HepG2 (cell line): ENCODE results near the gene ZNRF3. TPM values are rescaled to one million over a fixed set of nuclear protein-coding genes. Genes with fewer than 3 reads are reported as not detected.

Source experiments
- E2F5 ChIP-seq: sonication (generic); formaldehyde crosslinking; conservative IDR thresholded peaks from 2 replicates; pipeline ENCODE4 v1.4.0; 2020; ENCODE audit warnings: missing genetic modification reagents
- KAT7 ChIP-seq: IDR thresholded peaks from 2 replicates; pipeline ENCODE4 v1.6.1; 2018; ENCODE audit warnings: borderline replicate concordance, missing compliant biosample characterization
- KDM5B ChIP-seq: sonication (generic); formaldehyde crosslinking; IDR thresholded peaks from 2 replicates; pipeline ENCODE4 v1.4.0; 2020; ENCODE audit warnings: missing genetic modification reagents, mild to moderate bottlenecking, borderline replicate concordance
- KMT2B ChIP-seq: IDR thresholded peaks from 2 replicates; pipeline ENCODE4 v1.6.1; 2016; ENCODE audit warnings: missing genetic modification reagents, missing compliant biosample characterization
- NFIC ChIP-seq: IDR thresholded peaks from 2 replicates; pipeline ENCODE4 v1.6.1; 2012; ENCODE audit warnings: mild to moderate bottlenecking, low read length, inconsistent platforms
- NR2F6 ChIP-seq, 2 experiments: IDR thresholded peaks; 2 replicates each; pipeline ENCODE4 v1.6.1; 2016; ENCODE audit warnings: antibody characterized with exemption in 1 of 2, mild to moderate bottlenecking in 1 of 2
- PHF8 ChIP-seq: sonication (generic); formaldehyde crosslinking; IDR thresholded peaks from 2 replicates; pipeline ENCODE4 v1.5.0; 2020; ENCODE audit warnings: missing genetic modification reagents
- RBFOX2 ChIP-seq: fragments of 200-400 bp; formaldehyde crosslinking; IDR thresholded peaks from 2 replicates; pipeline ENCODE4 v1.6.1; 2017; ENCODE audit warnings: low read depth, mild to moderate bottlenecking, low read length
- YEATS4 ChIP-seq: sonication (generic); formaldehyde crosslinking; IDR thresholded peaks from 2 replicates; pipeline ENCODE4 v1.4.0; 2020; ENCODE audit warnings: missing genetic modification reagents, borderline replicate concordance
- ZBTB2 ChIP-seq: sonication (generic); formaldehyde crosslinking; IDR thresholded peaks from 2 replicates; pipeline ENCODE4 v1.8.0; 2022; ENCODE audit warnings: low read depth, missing genetic modification reagents
- ZBTB37 ChIP-seq: sonication (generic); formaldehyde crosslinking; IDR thresholded peaks from 2 replicates; pipeline ENCODE4 v1.4.0; 2020; ENCODE audit warnings: mild to moderate bottlenecking, missing genetic modification reagents
- ZBTB40 ChIP-seq, 2 experiments: fragments of 450-650 bp in 1 of 2; sonication (generic) in 1 of 2; formaldehyde crosslinking in 1 of 2; IDR thresholded peaks; 2 replicates each; pipeline versions ENCODE4 v1.6.1 to v1.8.0; 2016 to 2022; ENCODE audit warnings: antibody characterized with exemption in 1 of 2, mild to moderate bottlenecking in 1 of 2, missing genetic modification reagents in 1 of 2
- ZFP41 ChIP-seq: sonication (generic); formaldehyde crosslinking; IDR thresholded peaks from 2 replicates; pipeline ENCODE4 v1.4.0; 2020; ENCODE audit warnings: mild to moderate bottlenecking, missing genetic modification reagents, borderline replicate concordance
- ZMYM4 ChIP-seq: sonication (generic); formaldehyde crosslinking; IDR thresholded peaks from 2 replicates; pipeline ENCODE4 v1.8.1; 2023; ENCODE audit warnings: mild to moderate bottlenecking, missing genetic modification reagents
- ZNF337 ChIP-seq: sonication (generic); formaldehyde crosslinking; IDR thresholded peaks from 2 replicates; pipeline ENCODE4 v1.5.1; 2020; ENCODE audit warnings: missing genetic modification reagents, low read depth, mild to moderate bottlenecking, borderline replicate concordance
- ZNF350 ChIP-seq: sonication (generic); formaldehyde crosslinking; IDR thresholded peaks from 2 replicates; pipeline ENCODE4 v1.4.0; 2020; ENCODE audit warnings: mild to moderate bottlenecking, low read depth, missing genetic modification reagents, borderline replicate concordance
- polyA plus RNA-seq, 8 experiments: library from polyadenylated mRNA; depleted of rRNA in 3 of 8; stranded (reverse) in 7 of 8; unstranded in 1 of 8; fragments of >200 nt; fragmentation: Illumina TruSeq in 4 of 8; extraction: Trizol in 4 of 8; gene quantifications; 2 replicates each; pipeline versions ENCODE4 v1.2.1 to v1.2.3, GENCODE V29; 2011 to 2016; ENCODE audit warnings: low read depth in 4 of 8, missing spikeins in 1 of 8, mixed read lengths in 1 of 8; ENCODE audit not compliant: insufficient read depth in 1 of 8
- total RNA-seq, 5 experiments: library from RNA; depleted of rRNA; stranded (reverse); fragments of >200 nt; fragmentation: Illumina TruSeq; extraction: Trizol; gene quantifications; 2 replicates each; pipeline ENCODE4 v1.2.3, GENCODE V29; 2016; ENCODE audit warnings: low read depth in 1 of 5

Gene ZNRF3
- total and polyA plus RNA-seq, 2 of the 13 experiments (the other 11 are each of a cell fraction or from before 2014, with no cell fraction given): 20.3 to 36.7 TPM

- peak; percentile 74 for TF ChIP-seq NR2F6 (IDR thresholded peaks at IDR 0.05)
- TF ChIP-seq NR2F6 (CRISPR knock-in tag; IDR thresholded peaks at IDR 0.05): peak; percentile 69
- no peak for TF ChIP-seq ZNF337
- 0 out of 2 replicates have a peak, but pooled peaks have one; percentile 30 for TF ChIP-seq NFIC
- no peak for TF ChIP-seq ZBTB40 (IDR thresholded peaks at IDR 0.05)
- TF ChIP-seq ZBTB40 (CRISPR knock-in tag; IDR thresholded peaks at IDR 0.05): no peak
- no peak for TF ChIP-seq ZBTB37 (CRISPR knock-in tag)
- no peak for TF ChIP-seq E2F5
- TF ChIP-seq YEATS4 (CRISPR knock-in tag): 0 out of 2 replicates have a peak, but pooled peaks have one; percentile 28
- no peak for TF ChIP-seq KAT7 (CRISPR knock-in tag)
- no peak for TF ChIP-seq KDM5B
- TF ChIP-seq ZMYM4 (CRISPR knock-in tag): no peak
- TF ChIP-seq ZFP41 (CRISPR knock-in tag): no peak
- peak; percentile 53; the same call in 1 of the 2 replicates for TF ChIP-seq RBFOX2
- TF ChIP-seq KMT2B (CRISPR knock-in tag): no peak
- TF ChIP-seq ZNF350 (CRISPR knock-in tag): no peak
- TF ChIP-seq ZBTB2: no peak
- no peak for TF ChIP-seq PHF8 (CRISPR knock-in tag)
Measured at GRCh38 chr22:29022101-29022817, 138.9 kb downstream of the ZNRF3 start (continued).
